ENCODE data around the gene JAK1. TPM values are rescaled to one million over a fixed set of nuclear protein-coding genes. Genes with fewer than 3 reads are reported as not detected.

JAK1 gene
- polyA plus RNA-seq, 2 of the 4 experiments (the other 2 are of a cell fraction), result 110 to 159 TPM

DNA sequence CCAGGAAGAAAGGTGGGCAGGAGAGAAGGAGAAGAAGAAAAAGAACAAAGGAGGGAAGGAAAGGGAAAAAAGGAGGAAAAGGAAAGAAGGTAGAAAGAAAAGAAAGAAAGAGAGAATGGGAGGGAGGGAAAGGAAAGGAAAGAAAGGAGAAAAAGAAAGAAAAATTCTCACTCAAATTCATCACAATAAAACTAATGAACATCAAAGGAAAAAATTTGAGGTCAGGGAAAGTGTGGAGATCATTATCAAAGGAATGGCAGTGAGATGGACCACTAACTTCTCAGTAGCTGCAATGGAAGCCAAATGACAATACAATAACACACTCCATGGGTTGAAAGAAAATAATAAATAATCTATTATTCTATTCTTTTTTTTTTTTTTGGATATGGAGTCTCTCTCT is 48.0 kb upstream of the JAK1 start (continued):
- TF ChIP-seq, protein P1, sequence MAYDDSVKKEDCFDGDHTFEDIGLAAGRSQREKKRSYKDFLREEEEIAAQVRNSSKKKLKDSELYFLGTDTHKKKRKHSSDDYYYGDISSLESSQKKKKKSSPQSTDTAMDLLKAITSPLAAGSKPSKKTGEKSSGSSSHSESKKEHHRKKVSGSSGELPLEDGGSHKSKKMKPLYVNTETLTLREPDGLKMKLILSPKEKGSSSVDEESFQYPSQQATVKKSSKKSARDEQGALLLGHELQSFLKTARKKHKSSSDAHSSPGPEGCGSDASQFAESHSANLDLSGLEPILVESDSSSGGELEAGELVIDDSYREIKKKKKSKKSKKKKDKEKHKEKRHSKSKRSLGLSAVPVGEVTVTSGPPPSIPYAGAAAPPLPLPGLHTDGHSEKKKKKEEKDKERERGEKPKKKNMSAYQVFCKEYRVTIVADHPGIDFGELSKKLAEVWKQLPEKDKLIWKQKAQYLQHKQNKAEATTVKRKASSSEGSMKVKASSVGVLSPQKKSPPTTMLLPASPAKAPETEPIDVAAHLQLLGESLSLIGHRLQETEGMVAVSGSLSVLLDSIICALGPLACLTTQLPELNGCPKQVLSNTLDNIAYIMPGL (CRISPR knock-in tag; IDR thresholded peaks at IDR 0.05; ENCODE audit: borderline replicate concordance), result no peak
- TF ChIP-seq RCOR1 (IDR thresholded peaks at IDR 0.05; ENCODE audit: low read depth, low read length), result no peak
- TF ChIP-seq RFX5 (IDR thresholded peaks at IDR 0.05), result no peak

DNA sequence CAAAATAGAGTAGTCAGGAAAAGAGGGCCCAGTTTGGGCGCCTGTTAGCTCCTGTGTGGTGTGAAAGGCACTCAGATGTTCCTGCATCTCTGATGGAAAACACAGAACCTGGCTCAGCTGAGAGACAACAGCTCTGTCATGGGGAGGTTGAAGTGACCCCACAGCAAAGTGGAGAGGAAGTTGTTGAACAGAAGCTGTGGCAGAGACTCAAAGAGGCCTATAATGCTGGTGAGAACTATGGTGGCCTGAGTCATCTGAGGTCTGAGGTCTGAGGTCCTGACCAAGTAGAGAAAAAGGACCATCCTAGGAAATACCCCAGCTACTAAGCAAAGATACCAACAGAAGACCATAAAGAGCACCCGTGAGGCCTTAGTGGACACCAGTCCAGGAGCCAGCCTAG is 45.6 kb upstream of the JAK1 start:
- POLR2A ChIA-PET, result no interaction called here
- DNase-seq (ENCODE audit: low read depth in 1 of 2, low spot score in 1 of 2) (no peak), ATAC-seq (no peak), FAIRE-seq (no peak)
- no peak for TF ChIP-seq BHLHE40 (IDR thresholded peaks at IDR 0.05; ENCODE audit: low read depth, low read length)
- TF ChIP-seq ZNF302 (CRISPR knock-in tag; IDR thresholded peaks at IDR 0.05), result no peak
- no peak for TF ChIP-seq FOXS1 (CRISPR knock-in tag; IDR thresholded peaks at IDR 0.05)
- no peak for TF ChIP-seq CHD2 (IDR thresholded peaks at IDR 0.05; ENCODE audit: low read length, partially characterized antibody)
- TF ChIP-seq SMC3 (IDR thresholded peaks at IDR 0.05), result no peak
- TF ChIP-seq, protein P2, sequence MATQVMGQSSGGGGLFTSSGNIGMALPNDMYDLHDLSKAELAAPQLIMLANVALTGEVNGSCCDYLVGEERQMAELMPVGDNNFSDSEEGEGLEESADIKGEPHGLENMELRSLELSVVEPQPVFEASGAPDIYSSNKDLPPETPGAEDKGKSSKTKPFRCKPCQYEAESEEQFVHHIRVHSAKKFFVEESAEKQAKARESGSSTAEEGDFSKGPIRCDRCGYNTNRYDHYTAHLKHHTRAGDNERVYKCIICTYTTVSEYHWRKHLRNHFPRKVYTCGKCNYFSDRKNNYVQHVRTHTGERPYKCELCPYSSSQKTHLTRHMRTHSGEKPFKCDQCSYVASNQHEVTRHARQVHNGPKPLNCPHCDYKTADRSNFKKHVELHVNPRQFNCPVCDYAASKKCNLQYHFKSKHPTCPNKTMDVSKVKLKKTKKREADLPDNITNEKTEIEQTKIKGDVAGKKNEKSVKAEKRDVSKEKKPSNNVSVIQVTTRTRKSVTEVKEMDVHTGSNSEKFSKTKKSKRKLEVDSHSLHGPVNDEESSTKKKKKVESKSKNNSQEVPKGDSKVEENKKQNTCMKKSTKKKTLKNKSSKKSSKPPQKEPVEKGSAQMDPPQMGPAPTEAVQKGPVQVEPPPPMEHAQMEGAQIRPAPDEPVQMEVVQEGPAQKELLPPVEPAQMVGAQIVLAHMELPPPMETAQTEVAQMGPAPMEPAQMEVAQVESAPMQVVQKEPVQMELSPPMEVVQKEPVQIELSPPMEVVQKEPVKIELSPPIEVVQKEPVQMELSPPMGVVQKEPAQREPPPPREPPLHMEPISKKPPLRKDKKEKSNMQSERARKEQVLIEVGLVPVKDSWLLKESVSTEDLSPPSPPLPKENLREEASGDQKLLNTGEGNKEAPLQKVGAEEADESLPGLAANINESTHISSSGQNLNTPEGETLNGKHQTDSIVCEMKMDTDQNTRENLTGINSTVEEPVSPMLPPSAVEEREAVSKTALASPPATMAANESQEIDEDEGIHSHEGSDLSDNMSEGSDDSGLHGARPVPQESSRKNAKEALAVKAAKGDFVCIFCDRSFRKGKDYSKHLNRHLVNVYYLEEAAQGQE (IDR thresholded peaks at IDR 0.05), result no peak
- TF ChIP-seq RAD21 (conservative IDR thresholded peaks at IDR 0.05 in 1 of 2, IDR thresholded peaks at IDR 0.05 in 1 of 2), result no peak
- TF ChIP-seq FOSB (CRISPR knock-in tag; IDR thresholded peaks at IDR 0.05), result no peak
- TF ChIP-seq FOSL2 (IDR thresholded peaks at IDR 0.05), result no peak
- no peak for TF ChIP-seq FOSL2 (CRISPR knock-in tag; IDR thresholded peaks at IDR 0.05)
- Histone ChIP-seq H3K27ac (no peak overlapping the region), H3K4me1 (no peaks in the 10 kb centered on the region), H3K4me2 (no peak overlapping the region), H3K4me3 (no peak overlapping the region), H3K9me3 (no peaks in the 10 kb centered on the region)
- CTCF ChIA-PET, result interaction anchor here (1.3 to 1.9 kb wide), 2 partner anchors 9 to 23 kb away, joined by 4 to 5 read pairs; no protein-coding TSS in a partner anchor
- 93% methylated on average over 2 of the region's 2 CpGs for WGBS (ENCODE audit: missing lambda C conversion rate)

DNA sequence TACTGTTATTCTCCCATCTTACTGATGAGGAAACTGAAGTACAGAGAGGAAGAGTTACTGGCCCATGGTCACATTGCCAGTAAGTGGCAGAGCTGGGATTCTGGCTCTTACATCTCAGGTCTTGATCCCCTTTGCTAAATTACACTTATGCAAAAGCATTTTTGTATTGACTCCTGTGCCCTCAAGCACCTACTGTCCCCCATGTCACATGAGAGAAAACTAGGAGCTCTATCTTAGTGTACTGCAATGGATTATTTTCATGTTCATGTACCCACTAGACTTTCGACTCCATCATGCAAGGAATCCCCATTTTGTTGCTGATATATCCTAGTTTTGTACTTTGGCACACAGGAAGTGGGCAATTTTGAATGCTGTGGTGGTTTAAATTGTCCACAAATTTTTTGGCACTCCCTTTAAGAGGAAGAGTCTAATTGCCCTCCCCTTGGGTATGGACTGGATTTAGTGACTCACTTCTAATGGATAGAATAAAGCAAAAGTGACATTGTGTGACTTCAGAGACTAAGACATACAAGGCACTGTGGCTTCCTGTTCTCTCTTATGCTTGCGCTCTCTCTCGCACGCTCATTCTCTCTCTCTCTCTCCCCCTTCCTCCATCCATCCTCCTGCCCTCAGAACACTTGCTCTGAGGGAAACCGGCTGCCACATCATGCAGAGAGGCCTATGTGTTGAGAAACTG is 43.5 kb upstream of the JAK1 start:
- Histone ChIP-seq H3K27ac (no peak overlapping the region), H3K4me3 (no peak overlapping the region), H3K4me2 (no peak overlapping the region), H3K9me3 (no peaks in the 10 kb centered on the region), H3K4me1 (no peaks in the 10 kb centered on the region)
- ChIA-PET POLR2A (no interaction called here), CTCF (interaction anchor here (1.9 kb wide), 1 partner anchor 11 kb away, joined by 5 read pairs; no protein-coding TSS in a partner anchor)
- TF ChIP-seq EHMT2 (IDR thresholded peaks at IDR 0.05; ENCODE audit: low read depth) (no peak), NPAS2 (CRISPR knock-in tag; IDR thresholded peaks at IDR 0.05; ENCODE audit: borderline replicate concordance) (no peak), RFX5 (IDR thresholded peaks at IDR 0.05) (no peak), CHD2 (IDR thresholded peaks at IDR 0.05; ENCODE audit: low read length, partially characterized antibody) (no peak), TFCP2L1 (CRISPR knock-in tag; IDR thresholded peaks at IDR 0.05) (no peak), SMC3 (IDR thresholded peaks at IDR 0.05) (no peak), MYC (IDR thresholded peaks at IDR 0.05; ENCODE audit: borderline replicate concordance, low read length) (no peak), FOSL2 (IDR thresholded peaks at IDR 0.05) (no peak), FOSL2 (CRISPR knock-in tag; IDR thresholded peaks at IDR 0.05) (no peak), ZSCAN20 (CRISPR knock-in tag; IDR thresholded peaks at IDR 0.05) (no peak)
- TF ChIP-seq, protein P3, sequence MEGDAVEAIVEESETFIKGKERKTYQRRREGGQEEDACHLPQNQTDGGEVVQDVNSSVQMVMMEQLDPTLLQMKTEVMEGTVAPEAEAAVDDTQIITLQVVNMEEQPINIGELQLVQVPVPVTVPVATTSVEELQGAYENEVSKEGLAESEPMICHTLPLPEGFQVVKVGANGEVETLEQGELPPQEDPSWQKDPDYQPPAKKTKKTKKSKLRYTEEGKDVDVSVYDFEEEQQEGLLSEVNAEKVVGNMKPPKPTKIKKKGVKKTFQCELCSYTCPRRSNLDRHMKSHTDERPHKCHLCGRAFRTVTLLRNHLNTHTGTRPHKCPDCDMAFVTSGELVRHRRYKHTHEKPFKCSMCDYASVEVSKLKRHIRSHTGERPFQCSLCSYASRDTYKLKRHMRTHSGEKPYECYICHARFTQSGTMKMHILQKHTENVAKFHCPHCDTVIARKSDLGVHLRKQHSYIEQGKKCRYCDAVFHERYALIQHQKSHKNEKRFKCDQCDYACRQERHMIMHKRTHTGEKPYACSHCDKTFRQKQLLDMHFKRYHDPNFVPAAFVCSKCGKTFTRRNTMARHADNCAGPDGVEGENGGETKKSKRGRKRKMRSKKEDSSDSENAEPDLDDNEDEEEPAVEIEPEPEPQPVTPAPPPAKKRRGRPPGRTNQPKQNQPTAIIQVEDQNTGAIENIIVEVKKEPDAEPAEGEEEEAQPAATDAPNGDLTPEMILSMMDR (IDR thresholded peaks at IDR 0.05), result no peak
- TF ChIP-seq, protein P4, sequence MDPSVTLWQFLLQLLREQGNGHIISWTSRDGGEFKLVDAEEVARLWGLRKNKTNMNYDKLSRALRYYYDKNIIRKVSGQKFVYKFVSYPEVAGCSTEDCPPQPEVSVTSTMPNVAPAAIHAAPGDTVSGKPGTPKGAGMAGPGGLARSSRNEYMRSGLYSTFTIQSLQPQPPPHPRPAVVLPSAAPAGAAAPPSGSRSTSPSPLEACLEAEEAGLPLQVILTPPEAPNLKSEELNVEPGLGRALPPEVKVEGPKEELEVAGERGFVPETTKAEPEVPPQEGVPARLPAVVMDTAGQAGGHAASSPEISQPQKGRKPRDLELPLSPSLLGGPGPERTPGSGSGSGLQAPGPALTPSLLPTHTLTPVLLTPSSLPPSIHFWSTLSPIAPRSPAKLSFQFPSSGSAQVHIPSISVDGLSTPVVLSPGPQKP (IDR thresholded peaks at IDR 0.05; ENCODE audit: low read depth, low read length), result no peak
- TF ChIP-seq, protein P5, sequence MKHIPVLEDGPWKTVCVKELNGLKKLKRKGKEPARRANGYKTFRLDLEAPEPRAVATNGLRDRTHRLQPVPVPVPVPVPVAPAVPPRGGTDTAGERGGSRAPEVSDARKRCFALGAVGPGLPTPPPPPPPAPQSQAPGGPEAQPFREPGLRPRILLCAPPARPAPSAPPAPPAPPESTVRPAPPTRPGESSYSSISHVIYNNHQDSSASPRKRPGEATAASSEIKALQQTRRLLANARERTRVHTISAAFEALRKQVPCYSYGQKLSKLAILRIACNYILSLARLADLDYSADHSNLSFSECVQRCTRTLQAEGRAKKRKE (CRISPR knock-in tag; IDR thresholded peaks at IDR 0.05; ENCODE audit: low read depth), result no peak
- ATAC-seq (no peak), FAIRE-seq (no peak), DNase-seq (ENCODE audit: low read depth in 1 of 2, low spot score in 1 of 2) (no peak)
- WGBS (ENCODE audit: missing lambda C conversion rate), result 91% methylated on average over 5 of the region's 5 CpGs
